Measurements from ENCODE around the gene CLC. TPM values are rescaled to one million over a fixed set of nuclear protein-coding genes. Genes with fewer than 3 reads are reported as not detected.

The CLC gene
- total RNA-seq, 2 donors from 2014 or later: not detected

DNA sequence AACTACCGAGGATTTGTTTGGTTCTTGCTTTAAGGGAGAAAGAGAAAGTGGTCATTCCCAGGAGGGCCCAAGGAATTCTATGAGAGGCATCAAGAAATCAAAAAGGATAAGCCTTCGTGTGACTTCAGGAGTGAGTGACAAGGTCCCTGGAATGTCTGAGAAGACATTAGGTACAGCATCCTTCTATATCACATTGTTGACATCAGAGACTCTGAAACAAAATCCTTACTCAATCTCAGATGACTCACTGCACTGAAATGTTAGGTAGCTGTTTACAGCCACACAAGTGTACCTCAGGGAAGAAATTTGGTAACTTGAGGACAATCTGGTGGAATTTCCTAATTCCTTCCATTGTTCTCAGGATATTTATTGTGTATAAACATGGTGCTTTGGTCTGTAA is 41.4 kb downstream of the CLC start:
- WGBS, 2 experiments (ENCODE audit: insufficient coverage in 1 of 2, insufficient read length in 1 of 2): 74 to 80% methylated on average over 1 to 2 of the region's 2 CpGs
- Histone ChIP-seq H3K27ac (ENCODE audit: low read depth, low read length) (no peak overlapping the region), H3K4me1 (ENCODE audit: control insufficient read depth, insufficient read depth, low read length) (no peaks in the 10 kb centered on the region), H3K27me3 (ENCODE audit: control insufficient read depth, insufficient read depth, low read length, poor library complexity, severe bottlenecking) (peaks cover 13% of the 10 kb centered on the region), H3K36me3 (ENCODE audit: control insufficient read depth, insufficient read depth, low read length) (no peaks in the 10 kb centered on the region), H3K4me3 (ENCODE audit: low read length) (no peak overlapping the region), H3K9me3 (ENCODE audit: control insufficient read depth, low read length) (no peaks in the 10 kb centered on the region), H3K9ac (ENCODE audit: extremely low read depth, low read length, poor library complexity, severe bottlenecking) (no peak overlapping the region)
- H3K4me1 Mint-ChIP-seq: peaks cover 1% of the 10 kb centered on the region
- DNase-seq: no peak
- H3K4me3 Mint-ChIP-seq: no peak overlapping the region
- TF ChIP-seq, protein P1, sequence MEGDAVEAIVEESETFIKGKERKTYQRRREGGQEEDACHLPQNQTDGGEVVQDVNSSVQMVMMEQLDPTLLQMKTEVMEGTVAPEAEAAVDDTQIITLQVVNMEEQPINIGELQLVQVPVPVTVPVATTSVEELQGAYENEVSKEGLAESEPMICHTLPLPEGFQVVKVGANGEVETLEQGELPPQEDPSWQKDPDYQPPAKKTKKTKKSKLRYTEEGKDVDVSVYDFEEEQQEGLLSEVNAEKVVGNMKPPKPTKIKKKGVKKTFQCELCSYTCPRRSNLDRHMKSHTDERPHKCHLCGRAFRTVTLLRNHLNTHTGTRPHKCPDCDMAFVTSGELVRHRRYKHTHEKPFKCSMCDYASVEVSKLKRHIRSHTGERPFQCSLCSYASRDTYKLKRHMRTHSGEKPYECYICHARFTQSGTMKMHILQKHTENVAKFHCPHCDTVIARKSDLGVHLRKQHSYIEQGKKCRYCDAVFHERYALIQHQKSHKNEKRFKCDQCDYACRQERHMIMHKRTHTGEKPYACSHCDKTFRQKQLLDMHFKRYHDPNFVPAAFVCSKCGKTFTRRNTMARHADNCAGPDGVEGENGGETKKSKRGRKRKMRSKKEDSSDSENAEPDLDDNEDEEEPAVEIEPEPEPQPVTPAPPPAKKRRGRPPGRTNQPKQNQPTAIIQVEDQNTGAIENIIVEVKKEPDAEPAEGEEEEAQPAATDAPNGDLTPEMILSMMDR (conservative IDR thresholded peaks at IDR 0.05): no peak
- H3K36me3 Mint-ChIP-seq (ENCODE audit: low read depth): no peaks in the 10 kb centered on the region
- no peaks in the 10 kb centered on the region for H3K9me3 Mint-ChIP-seq
- no peak overlapping the region for H3K27ac Mint-ChIP-seq
- H3K27me3 Mint-ChIP-seq (ENCODE audit: insufficient read depth): peaks cover 4% of the 10 kb centered on the region

DNA sequence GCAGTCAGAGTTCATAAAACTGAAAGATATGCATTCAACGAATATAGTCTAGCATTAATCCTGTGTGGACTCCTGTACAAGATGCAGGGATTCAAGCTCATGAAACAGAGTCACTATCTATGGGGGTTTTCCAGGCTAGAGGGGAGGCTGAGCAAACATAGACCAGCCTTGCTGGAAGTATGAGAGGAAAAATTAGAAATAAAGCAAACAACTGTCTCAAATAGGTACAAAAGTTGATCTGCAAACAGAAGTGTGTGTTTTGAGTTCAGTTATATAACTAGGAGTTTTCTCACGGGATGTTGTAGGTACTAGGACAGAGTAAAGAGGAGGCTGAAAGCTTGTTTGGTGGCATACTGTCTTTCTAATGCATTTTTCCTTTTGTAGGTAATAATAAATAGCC is 42.1 kb downstream of the CLC start:
- H3K4me3 ChIP-seq (ENCODE audit: low read length): no peak overlapping the region
- H3K4me1 ChIP-seq (ENCODE audit: control insufficient read depth, insufficient read depth, low read length): no peaks in the 10 kb centered on the region
- peaks cover 4% of the 10 kb centered on the region for H3K4me1 Mint-ChIP-seq
- DNase-seq: no peak
- no peaks in the 10 kb centered on the region for H3K9me3 Mint-ChIP-seq
- no peak overlapping the region for H3K27ac Mint-ChIP-seq
- no peaks in the 10 kb centered on the region for H3K36me3 Mint-ChIP-seq (ENCODE audit: low read depth)
- no peaks in the 10 kb centered on the region for H3K36me3 ChIP-seq (ENCODE audit: control insufficient read depth, insufficient read depth, low read length)
- H3K9ac ChIP-seq (ENCODE audit: extremely low read depth, low read length, poor library complexity, severe bottlenecking): no peak overlapping the region
- no peak overlapping the region for H3K27ac ChIP-seq (ENCODE audit: low read depth, low read length)
- H3K27me3 Mint-ChIP-seq (ENCODE audit: insufficient read depth): peaks cover 3% of the 10 kb centered on the region
- H3K9me3 ChIP-seq (ENCODE audit: control insufficient read depth, low read length): no peaks in the 10 kb centered on the region
- peaks cover 13% of the 10 kb centered on the region for H3K27me3 ChIP-seq (ENCODE audit: control insufficient read depth, insufficient read depth, low read length, poor library complexity, severe bottlenecking)
- no peak overlapping the region for H3K4me3 Mint-ChIP-seq
- WGBS, 2 experiments (ENCODE audit: insufficient coverage in 1 of 2, insufficient read length in 1 of 2): 69 to 82% methylated on average over 2 of the region's 2 CpGs
- TF ChIP-seq, protein P1 (conservative IDR thresholded peaks at IDR 0.05): no peak

DNA sequence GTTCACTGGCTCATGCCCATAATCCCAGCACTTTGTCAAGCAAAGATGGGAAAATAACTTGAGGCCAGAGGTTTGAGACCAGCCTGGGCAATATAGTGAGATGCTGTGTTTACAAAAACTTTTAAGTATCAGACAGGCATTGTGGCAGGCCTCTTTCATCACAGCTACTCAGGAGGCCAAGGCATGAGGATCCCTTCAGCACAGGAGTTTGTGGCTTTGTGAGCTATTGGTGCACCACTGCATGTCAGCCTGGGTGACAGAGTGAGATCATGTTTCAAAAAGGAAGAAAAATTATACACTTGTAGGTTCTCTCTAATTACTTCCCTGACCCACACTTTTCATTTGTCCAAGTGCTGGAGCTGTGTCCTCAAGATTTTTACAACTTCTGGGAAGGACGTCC is 45.0 kb downstream of the CLC start:
- 81% methylated on average over 1 of the region's 1 CpG; no CpG with 5 or more reads in 1 of the 2 experiments for WGBS, 2 experiments (ENCODE audit: insufficient coverage in 1 of 2, insufficient read length in 1 of 2)

More for the DNA sequence above, 45.0 kb downstream of the CLC start:
- H3K9me3 Mint-ChIP-seq: no peaks in the 10 kb centered on the region
- TF ChIP-seq, protein P1 (conservative IDR thresholded peaks at IDR 0.05): no peak
- peaks cover 3% of the 10 kb centered on the region for H3K27me3 Mint-ChIP-seq (ENCODE audit: insufficient read depth)
- H3K36me3 Mint-ChIP-seq (ENCODE audit: low read depth): no peaks in the 10 kb centered on the region
- H3K27ac Mint-ChIP-seq: no peak overlapping the region
- Histone ChIP-seq H3K4me1 (ENCODE audit: control insufficient read depth, insufficient read depth, low read length) (no peaks in the 10 kb centered on the region), H3K9me3 (ENCODE audit: control insufficient read depth, low read length) (no peaks in the 10 kb centered on the region), H3K27me3 (ENCODE audit: control insufficient read depth, insufficient read depth, low read length, poor library complexity, severe bottlenecking) (peaks cover 17% of the 10 kb centered on the region), H3K27ac (ENCODE audit: low read depth, low read length) (no peak overlapping the region), H3K36me3 (ENCODE audit: control insufficient read depth, insufficient read depth, low read length) (no peaks in the 10 kb centered on the region), H3K4me3 (ENCODE audit: low read length) (no peak overlapping the region), H3K9ac (ENCODE audit: extremely low read depth, low read length, poor library complexity, severe bottlenecking) (no peak overlapping the region)
- no peak overlapping the region for H3K4me3 Mint-ChIP-seq
- DNase-seq: no peak
- H3K4me1 Mint-ChIP-seq: peaks cover 3% of the 10 kb centered on the region
